GM21529 (cell line): ENCODE results near the gene HMGXB3.

Experiments
- ATAC-seq: cut with Tn5 transposase; IDR thresholded peaks from one replicate; pipeline ENCODE4 v1.9.1; 2021; ENCODE audit not compliant: unreplicated experiment

The HMGXB3 gene

DNA sequence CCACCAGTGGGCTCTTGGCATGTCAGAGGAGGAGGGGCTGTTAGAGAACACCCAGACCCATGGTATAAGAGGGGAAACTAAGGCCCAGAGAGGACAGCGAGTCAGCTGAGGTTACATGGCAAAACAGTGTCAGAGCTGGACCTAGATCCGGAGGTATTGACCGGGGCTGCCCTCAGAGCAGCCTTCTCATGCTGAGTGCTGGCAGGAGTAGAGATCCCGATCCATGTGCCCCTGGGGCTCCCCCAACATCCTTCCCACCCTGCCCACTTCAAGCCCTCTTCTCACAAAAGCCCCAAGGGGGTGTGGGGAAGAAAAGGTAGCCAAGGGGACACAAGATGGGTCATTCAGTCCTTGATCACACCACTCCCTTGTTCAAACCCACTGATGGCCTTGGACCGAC lies 65.9 kb downstream of the HMGXB3 start:
- no peak for ATAC-seq

DNA sequence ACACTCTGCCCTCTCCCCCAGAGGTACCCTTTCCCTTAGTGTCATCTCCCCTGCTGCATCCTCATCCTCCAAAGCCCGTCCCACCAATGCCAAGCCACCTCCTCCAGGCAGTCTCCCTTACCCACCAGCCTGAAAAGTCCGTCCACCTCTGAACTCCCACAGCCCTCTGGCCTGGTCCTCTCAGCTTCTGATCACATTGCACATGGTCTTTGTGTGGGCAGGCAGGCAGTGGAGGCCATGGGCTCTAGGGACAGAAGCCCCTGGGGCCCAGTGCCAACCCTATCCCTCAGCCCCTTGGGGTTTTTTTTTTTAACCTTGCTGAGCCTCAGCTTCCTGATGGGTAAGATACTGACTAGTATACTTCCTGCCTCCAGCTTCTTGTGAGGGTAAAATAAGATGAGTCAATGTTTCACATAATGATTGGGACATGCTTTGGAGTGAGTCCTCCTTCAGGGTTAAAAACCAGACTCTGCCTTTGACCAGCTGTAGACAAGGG lies 66.4 kb downstream of the HMGXB3 start:
- ATAC-seq = peak; percentile 66

DNA sequence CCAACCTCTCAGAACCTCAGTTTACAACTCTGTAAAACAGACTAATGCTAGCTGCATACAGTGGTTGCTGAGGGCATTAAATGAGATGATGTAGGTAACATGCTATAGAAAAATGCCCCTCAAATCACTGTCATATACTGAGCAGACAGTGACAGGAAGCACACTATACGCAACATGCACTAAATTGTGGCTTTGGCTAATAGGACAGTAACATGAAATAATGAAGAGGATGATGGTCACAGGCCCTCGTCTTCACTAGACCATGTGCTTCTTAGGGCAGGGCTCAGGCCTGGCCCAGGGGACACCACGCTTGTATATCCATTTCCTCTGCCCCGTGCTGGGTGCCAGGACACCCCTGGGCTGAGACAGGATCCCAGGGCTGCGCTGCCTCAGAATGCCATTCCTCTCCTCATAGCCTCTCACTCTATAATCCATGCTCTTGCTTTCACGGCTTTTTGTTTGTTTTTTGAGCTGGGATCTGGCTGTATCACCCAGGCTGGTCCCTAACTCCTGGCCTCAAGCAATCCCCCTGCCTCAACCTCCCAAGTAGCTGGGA lies 66.9 kb downstream of the HMGXB3 start:
- peak; percentile 19 for ATAC-seq

DNA sequence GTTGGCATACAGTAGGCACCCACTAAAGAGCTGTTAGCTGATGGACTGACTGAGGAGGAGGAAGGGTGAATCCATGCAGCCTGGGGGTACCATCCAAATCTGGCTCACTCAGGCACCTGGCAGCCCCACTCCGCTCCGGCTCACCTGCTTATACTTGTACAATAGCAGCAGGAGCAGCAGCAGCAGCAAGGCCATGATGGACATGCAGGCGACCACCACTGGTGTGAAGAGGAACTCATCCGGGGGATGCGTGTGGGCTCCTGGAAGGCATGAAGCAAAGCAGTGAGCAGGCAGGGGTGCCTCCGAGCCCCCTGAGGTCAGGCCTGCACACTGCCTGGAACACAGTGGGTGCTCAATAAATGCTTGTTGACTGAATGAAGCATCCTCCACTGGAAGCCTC lies 67.5 kb downstream of the HMGXB3 start:
- no peak for ATAC-seq

DNA sequence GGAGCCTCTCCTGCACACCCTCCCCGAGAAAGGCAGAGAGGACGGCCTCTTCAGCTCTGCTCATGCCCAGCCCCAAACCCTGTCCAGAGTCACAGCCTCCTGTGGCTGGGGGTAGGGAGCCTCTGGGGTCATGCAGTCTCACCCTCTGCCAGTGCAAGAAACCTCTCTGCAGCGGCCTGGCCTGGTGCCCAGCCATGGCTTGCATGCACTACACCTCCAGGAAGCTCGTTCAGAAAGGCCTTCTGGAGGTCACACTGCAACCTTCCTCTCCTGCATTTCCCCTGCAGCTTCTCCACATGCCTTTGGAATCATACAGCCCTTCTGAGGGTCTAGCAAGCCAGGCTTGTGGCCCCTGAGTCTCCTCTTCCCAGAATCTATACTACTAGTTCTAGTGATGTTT lies 67.9 kb downstream of the HMGXB3 start:
- no peak for ATAC-seq

DNA sequence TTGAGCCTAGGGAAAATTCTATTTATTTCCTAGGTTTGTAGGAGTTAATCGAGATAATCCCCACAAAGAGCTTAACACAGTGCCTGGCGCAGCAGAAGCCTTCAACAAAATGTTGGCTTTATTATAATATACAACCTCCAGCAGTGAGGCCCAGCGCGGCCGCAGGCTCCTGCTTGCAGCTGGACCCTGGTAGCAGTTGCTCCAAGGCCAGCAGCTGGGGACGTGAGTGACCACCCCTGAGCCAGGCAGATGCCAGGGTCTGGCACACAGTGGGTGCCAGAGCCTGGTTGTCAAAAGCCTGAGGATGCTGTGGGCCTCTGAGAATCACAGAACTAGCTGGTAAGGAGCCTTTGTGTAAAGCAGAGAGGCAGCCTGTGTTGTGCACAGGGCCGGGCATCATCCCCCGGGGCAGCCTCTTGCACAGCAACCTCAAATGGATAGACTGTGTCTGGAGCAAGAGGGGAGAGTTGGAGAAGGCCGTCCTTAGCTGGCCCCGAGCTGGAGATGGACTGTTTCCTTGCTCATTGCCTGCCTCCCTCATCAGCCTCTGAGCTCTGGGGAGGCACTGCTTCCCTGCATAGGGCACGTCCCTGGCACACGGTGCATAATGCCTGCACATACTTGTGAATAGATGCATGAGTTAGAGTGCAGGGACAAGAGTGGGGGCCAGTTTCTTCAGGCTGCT lies 68.6 kb downstream of the HMGXB3 start:
- ATAC-seq = no peak

DNA sequence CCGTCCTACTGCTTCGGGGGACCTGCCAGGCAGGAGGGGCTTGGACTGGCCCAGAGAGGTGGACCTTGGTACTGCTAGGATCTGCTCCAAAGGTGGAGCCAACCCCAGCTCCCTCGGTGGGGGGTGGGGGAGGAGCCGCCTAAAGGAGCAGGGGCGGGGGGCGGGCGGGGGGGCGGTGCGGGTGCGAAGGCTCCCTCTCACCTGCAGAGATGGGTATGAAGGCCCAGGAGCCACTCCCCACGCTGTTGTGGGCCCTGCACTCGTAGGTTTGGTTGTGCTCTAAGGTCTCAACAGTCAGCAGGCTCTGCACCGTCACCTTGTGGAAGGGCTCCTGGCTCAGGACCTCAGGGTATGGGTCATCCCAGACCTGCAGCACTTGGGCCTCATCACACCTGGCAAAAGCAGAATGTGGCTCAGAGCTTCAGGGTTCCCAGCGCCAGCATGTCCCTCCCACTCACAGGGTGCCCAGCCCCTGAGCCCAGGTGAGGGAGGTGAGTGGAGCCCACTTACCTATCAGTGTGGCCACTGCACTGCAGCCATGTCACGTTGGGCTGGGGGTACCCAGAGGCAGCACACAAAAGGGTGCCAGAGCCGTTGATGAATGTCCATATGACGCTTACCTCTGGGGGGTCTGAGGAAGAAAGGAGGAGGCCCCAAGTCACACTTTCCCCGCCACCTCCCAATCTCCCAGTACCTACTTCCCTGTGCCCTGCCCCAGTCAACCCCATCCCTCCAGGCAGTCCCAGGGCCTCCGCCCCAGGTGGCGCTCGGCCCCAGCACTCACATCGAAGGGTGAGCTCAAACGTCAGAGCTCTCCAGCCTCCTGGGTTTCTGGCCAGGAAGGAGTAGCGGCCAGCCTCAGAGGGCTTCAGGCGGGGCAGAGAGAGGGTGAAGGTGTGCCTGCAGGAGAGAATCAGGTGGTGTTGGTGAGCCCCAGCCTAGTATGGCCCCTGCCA lies 69.4 kb downstream of the HMGXB3 start:
- ATAC-seq = no peak

DNA sequence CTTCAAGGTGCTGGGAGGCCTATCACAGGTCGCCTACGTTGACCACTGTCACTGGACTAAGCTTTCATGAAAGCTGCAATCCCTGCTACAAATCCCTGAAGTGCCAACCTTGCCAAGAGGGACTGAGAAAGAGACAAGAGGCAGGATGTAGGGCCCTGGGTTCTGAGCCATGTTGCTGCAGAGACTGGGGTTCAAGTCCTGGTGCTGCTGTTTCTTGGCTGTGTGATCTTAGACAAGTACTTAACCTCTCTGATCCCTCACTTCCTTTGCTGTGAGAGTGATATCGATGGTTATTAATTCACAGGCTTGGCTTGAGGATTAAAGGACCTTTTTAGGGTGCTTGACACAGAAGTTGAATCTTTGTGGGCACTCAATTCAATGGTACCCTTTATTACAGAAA lies 70.3 kb downstream of the HMGXB3 start:
- ATAC-seq = no peak

DNA sequence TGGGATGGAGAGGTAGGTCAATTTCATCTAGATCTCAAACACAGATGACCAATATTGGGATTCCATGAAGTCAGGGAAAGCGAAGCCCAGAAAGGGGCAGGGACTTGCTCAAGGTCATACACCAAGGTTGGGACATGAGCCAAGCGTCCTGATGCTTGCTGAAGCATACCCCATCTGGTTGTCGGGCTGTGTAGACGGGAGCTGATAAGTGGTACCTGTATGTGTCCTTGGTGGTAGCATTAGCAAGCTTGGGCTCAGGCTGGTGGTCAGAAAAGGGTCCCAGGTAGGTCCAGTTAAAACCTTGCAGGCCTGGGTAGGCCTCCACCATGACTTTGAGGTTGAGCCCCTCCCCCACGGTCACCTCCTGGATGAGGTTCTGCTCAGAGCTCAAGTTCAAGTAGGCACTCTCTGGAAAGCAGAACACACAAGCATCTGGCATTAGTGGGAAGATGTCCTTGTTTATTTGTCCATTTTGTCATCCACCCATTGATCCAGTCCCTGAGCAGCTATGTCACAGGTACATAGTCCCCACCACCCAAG lies 72.6 kb downstream of the HMGXB3 start:
- no peak for ATAC-seq

DNA sequence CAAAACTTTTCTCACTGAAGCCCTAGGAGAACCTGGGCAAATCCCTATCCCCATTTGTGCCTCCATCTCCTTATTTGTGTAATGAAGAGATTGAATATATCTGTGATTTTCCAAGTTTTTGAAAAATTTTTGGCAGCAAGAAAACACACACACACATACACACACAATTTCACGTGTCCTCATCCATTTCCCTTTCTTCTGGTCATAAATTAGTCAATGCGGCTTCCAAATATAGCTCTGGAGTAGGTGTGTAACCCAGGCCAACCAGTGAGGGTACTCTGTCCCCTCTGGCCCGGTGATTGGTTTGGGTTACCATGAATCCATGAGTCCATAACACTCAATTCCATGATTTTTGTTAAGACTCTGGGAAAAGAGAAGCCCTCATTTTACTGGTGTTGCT lies 73.1 kb downstream of the HMGXB3 start:
- ATAC-seq = no peak

DNA sequence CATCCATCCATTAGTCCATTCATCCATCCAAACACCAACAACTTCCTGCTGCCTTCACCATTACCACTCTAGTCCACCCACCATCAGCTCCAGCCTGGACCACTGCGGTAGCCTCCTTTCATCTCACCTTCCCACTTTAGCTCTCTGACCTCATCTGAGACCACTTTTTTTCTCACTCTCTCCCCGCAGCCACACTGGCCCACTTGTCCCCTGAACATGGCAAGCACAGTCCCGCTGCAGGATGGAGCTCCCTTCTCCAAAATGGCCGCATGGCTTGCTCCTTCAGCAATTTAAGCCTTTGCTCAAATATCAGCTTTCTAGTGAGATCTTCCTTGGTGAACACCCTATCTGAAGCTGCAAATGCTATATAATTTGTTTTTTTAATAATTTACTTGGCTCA lies 74.7 kb downstream of the HMGXB3 start:
- no peak for ATAC-seq

DNA sequence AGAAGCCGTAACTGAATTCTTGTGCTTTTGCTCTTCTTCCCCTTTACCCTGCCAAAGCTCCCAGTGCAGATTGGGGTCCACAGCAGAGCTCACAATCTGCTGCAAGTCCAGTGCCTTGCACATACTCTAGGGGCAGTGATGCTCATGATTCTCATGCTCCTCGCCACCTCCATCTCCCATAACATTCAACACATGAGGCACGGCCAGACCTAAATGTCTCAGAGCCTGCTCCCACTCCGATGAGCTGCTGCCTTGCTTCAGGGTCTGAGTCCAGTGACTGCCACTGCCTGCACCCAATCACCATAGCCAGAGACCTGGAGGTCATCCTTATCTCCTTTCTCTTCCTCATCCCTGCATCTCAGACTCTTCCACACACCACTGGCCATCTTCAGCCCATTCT lies 75.3 kb downstream of the HMGXB3 start:
- no peak for ATAC-seq

DNA sequence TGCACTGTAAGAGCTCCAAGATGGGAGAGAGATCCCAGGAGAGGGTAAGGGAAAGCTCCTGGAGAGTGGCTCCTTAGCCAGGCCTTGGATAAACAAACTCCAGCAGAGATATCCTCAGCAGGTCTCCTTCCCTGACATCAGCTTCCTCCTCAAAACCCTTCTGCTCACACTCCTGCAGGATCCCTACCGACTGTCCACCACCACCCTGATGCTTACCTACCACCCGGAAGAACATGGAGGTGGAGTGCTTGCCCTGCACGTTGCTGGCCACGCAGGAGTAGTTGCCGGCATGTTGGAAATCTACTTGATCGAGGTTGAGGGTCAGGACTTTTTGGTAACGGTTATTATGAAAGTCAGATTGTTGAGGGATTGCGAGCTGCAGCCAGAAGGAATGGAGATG lies 76.5 kb downstream of the HMGXB3 start:
- no peak for ATAC-seq

DNA sequence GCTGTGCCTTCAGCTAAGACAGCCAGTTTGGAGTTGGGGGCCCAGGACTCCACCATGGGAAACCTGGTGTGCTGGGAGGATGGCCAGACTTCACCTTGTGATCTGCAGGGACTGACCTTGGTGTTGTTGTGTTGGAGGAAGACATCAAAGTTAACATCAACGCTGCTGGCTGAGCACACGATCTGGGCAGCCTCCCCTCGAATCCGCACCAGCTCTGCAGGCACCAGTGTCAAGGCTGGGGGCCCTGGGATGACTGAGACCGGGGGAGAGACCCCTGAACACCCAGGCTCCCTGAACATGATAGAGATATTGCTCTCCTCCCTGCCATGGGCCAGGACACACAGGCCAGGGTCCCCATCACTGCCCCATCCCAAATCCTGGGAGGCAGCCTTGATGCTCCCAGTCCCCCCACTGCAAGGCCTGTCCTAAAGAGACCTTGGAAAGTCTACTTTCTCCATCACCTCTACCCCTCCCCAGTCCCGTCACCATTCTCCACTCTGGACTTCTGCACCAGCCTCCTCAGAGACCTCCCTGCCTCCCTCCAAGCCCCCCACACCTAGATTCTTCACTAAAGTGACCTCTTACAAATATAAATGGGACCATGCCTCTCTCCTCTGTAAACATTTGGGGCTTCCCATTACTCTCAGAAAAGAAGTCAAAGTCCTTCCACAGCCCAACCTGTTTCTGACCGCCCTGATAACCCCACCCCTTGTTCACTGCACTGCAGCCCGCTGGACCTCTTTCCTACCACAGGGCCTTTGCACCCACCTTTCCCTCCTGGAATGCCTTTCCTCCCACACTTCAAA lies 77.7 kb downstream of the HMGXB3 start:
- ATAC-seq = no peak

DNA sequence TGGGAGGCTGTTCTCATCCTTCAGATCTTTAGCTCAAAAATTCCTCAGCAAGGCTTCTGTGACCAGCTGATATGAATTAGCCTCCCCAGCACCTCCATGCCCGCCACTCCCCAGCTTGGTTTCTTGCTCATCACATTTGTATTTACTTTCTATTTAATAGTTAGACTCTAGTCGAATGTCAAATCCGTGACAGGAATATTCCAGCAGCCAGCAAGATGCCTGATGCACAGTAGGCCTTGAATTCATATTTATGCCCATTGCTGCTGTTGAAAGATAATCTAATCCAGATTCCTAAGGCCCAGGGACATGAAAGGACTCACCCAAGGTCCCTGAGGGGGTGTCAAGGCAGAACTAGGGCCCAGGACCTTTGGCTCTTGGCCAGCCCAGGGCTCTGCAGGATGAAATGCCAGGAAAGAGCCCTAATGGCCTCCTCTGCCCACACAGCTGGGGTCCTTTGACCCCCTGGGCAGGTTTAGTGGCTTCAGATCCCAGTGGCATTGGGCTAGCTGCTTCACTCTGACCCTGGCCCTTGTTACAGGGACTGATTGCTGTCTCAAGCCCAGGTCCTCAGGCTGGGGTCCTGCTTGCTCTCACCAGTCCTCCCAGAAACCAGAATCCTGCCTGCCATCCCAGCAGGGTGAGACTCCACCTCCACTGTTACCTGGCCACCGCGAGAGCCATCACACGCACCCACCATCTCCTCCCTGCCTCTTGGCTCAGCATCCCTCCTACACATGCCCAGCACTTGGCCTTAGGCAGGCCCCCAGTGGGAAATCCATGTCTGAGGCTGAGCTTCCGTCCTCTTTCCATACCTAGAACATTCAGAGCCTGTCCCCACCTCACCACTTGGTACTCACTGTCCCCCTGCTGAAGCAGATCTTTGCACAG lies 78.5 kb downstream of the HMGXB3 start:
- ATAC-seq = no peak

DNA sequence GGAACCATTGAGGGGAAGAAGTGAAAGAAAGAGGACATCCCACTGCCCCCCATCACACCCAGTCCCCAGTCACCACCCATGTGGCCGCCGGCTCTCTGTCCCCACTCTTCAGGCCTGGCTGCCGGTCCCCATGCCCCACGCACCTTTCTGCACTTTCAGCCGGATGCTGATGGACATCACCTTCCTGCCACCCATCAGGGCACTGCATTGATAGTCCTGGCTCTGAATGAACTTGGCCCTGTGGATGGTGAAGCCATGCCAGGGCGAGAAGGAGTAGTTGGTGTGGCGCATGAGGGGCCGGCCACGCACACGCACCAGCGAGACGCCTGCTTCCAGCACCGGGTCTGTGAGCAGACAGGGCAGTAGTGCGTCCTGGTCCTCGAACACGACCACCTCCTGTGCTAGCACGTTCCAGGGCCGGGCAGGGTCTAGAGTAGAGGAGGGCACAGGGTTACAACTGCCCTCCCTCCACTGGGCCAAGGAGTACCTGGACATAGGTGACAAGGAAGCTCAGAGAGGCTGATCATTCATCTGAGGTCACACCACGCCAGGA lies 79.4 kb downstream of the HMGXB3 start:
- ATAC-seq = no peak

DNA sequence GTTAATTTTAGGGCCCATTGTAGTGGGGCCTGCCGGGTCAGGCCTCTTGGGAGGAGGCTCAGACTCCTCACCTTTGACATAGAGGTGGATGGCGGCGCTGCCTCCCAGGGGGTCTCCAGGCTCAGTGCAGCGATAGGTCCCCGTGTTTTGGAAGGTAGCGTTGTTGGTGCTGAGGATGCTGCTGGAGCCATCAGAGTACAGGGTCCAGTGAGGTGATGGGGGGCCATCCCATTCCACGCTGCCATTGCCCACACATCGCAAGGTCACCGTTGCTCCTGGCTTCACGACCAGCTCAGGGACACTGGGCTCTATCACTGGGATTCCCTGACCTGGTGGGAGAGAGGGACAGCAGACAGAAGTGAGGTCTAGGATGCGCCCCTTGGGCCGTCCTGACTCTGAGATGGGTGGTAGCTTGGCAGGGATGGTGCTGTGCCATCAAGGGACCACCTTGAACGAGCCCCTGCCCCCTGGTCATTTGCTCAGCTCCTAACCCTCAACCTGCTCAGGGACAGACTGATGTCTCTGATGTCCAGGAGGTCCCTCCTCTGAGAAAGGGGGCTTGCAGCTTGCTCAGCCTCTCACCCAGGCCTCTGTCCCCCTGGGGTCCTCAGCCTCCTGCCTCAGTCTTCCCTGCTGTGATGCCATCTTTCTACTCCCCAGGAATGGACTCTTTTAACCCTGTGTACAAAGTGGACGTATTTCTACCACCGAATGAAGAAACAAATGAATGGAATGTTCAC lies 80.3 kb downstream of the HMGXB3 start:
- no peak for ATAC-seq

DNA sequence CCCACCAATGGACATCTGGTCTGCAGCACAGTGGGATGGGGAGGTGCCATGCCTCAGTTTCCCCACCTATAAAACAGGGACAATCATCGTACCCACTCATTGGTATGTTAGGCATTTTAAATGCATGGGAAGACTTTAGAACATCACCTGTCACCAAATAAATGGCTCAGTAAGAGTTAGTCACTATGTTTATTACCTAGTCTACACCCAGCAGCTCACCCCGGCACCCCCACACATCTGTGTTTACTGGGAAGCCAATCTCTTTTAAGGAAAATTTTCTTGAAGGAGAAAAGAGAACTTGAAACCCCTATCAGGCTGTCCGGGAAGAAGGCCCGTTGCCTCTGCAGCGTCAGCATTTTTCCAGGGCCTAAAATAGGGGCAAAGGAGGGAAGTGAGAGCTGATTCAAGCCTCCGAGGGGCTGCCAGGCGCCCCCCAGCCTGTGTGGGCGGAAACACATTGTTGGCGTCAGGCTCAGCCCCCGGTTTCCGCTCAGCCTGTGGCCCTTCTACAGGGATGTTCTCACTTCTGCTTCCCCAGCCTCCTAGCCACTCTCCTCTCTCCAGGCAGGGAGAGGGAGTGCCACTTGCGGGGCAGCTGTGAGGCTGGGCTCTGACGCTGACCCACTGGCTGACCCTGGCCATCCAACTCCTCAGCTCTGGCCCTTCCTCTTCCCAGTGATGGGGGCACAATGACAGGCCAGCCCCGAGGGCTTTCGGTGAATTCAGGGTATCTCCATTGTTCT lies 81.2 kb downstream of the HMGXB3 start:
- ATAC-seq = peak; percentile 93
